T1000 (cell line): ENCODE measurements around the gene CINP.
"Not testable (repeated sequence)": the region's sequence is repeated elsewhere in the genome, so short reads cannot be mapped to it uniquely, and the experiment has no call there.

ENCODE experiments used
- DNase-seq: peaks from one replicate; lab custom pipeline; 2025; ENCODE audit warnings: mixed read lengths; lab: John Stamatoyannopoulos, UW

Gene CINP

GRCh38 chr14:102353126-102353619, 9.5 kb downstream of the CINP start:
- no peak for DNase-seq

DNA sequence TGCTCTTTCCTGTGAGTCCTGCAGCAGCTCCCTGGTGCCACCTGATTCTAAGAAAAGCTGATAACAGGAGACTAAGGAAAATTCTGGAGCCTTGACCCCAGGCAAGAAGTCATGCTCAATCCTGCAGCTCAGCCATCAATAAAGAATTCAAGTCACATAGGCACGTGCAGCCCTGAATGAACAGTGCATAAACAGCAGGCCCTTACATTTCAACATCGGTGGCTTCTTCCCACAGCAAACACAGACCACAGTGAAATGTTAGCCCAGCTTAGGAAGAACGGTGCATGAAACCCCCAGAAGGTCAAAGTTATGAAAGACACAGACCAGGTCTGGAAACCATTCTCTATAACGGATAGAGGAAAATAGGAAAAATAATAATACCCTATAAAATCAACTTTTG, 10.5 kb downstream of the CINP start:
- no peak for DNase-seq

DNA sequence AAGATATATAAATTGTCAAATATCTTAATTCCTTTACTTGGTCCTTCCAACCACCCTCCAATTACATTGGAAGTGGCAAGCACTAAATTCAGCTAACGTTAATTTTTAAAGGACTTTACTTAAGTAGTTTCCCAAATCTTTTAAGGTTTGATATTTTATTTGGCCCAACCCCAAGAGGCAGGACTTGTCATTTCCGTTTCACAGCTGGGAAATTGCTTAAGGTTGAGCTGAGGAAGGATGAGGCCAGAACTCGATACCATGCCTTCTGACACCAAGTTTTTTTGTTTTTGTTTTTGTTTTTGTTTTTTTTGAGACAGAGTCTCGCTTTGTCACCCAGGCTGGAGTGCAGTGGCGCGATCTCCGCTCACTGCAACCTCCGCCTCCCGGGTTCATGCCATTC, 11.1 kb downstream of the CINP start:
- not testable (repeated sequence) for DNase-seq

DNA sequence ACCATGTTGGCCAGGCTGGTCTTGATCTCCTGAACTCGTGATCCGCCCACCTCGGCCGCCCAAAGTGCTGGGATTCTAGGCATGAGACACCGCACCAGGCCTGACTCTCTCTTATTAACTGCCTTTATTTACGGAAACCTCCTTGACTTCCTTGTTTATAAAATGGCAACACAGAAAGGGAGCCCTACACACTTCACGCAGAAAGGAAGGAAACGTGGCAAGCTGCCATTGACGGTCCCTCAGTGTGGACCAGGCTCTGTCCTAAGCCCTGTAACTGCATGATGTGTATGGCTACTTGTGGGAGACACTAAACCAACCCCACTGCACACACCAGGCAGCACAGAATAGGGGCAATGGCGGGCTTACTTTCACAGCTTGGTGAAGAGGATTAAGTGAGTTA, 11.7 kb downstream of the CINP start:
- DNase-seq, result no peak

- DNase-seq, result no peak
These were observed 14.3 kb downstream of the CINP start for GRCh38 chr14:102348376-102348775.

DNA sequence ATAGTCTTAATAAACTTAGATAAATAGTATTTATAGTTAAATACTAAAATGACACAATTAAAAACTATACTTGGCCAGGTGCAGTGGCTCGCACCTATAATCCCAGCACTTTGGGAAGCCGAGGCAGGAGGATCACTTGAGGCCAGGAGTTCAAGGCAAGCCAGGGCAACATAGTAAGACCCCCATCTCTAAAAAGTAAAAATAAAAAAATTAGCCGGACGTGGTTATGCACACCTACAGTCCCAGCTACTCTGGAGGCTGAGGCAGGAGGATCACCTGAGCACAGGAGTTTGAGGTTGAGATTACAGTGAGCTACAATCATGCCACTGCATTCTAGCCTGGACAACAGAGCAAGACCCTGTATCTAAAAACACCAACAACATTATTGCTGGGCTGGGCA, 16.0 kb downstream of the CINP start:
- no peak for DNase-seq

- DNase-seq, result no peak
These were observed 17.5 kb downstream of the CINP start for GRCh38 chr14:102345232-102345631.

DNA sequence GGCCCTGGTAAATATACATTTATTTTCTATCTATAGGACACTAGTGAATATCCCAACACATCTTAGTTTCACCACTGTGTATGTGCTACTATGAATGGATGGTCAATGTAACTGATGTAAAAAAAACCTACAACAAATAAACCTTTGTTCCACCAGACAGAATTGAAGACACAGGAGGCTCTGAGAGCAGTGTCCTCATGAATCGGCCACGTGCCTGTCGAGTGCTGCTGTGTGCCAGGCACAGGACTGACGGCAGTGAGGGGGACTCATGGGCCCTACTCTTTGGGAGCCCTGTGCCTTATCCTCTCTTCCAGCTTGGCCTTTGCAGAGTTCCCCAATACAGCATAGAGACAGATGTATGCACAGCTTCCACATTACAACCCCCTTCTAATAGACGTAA, 18.2 kb downstream of the CINP start:
- DNase-seq, result no peak

GRCh38 chr14:102344084-102344483, 18.6 kb downstream of the CINP start:
- no peak for DNase-seq

DNA sequence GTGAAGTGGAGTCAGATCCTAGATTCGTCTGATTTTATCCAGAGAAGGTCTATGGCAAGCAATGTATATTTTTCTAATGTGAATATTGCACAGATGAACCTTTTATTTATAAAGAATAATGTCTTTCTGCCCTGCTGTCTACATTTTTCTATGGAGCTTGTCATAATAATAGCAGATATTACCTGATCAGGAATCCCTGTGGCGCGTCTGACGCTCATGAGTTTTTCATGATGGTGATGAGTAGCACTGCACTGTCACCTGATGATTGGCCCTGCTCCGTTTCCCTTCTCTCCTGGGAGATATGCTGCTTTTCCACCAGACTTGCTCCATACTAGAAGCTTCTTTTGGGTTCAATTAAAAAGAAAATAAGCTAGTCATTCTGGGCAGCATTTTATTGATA, 20.5 kb downstream of the CINP start:
- no peak for DNase-seq

GRCh38 chr14:102341566-102341965, 21.1 kb downstream of the CINP start:
- DNase-seq, result no peak

- DNase-seq, result no peak
These were observed 24.0 kb downstream of the CINP start for GRCh38 chr14:102338724-102339123.

- DNase-seq, result no peak
These were observed 27.5 kb downstream of the CINP start for GRCh38 chr14:102335163-102335562.

GRCh38 chr14:102333795-102334705, 28.6 kb downstream of the CINP start:
- no peak for DNase-seq

- DNase-seq, result no peak
These were observed 29.3 kb downstream of the CINP start for GRCh38 chr14:102333390-102333789.

GRCh38 chr14:102330806-102331205, 31.9 kb downstream of the CINP start:
- DNase-seq, result no peak

GRCh38 chr14:102329381-102329780, 33.3 kb downstream of the CINP start:
- not testable (repeated sequence) for DNase-seq

GRCh38 chr14:102326583-102326982, 36.1 kb downstream of the CINP start:
- no peak for DNase-seq

- no peak for DNase-seq
These were observed 36.8 kb downstream of the CINP start for GRCh38 chr14:102325791-102326345.

- DNase-seq, result peak; percentile 61
These were observed 39.6 kb downstream of the CINP start for GRCh38 chr14:102323102-102323501.

GRCh38 chr14:102321456-102322422, 41.0 kb downstream of the CINP start:
- no peak for DNase-seq
